Left lung (tissue), 10 donors: ENCODE measurements around the gene ARHGEF2. TPM values are rescaled to one million over a fixed set of nuclear protein-coding genes. Genes with fewer than 3 reads are reported as not detected.

Source experiments
- ATAC-seq: fragments of 200-7000 bp; cut with Tn5 transposase; one replicate; pipeline ENCODE4 v1.9.1; 2020; ENCODE audit warnings: moderate library complexity
- DNase-seq, 4 donors: peaks; one replicate each; pipeline ENCODE4 v3.0.0-alpha.2; 2013 to 2020
- H3K27ac ChIP-seq, 2 donors: fragments of 200-600 bp; sonication (generic) in 1 of 2; one replicate each; pipeline versions ENCODE4 v1.5.0 to v1.8.0; 2020 to 2021
- H3K27me3 ChIP-seq, 2 donors: fragments of 200-600 bp; sonication (generic) in 1 of 2; one replicate each; pipeline versions ENCODE4 v1.5.0 to v1.8.0; 2020 to 2021
- H3K36me3 ChIP-seq, 2 donors: fragments of 200-600 bp; sonication (generic) in 1 of 2; one replicate each; pipeline versions ENCODE4 v1.5.0 to v1.8.0; 2020 to 2021
- H3K4me1 ChIP-seq, 2 donors: fragments of 200-600 bp; one replicate each; pipeline ENCODE4 v1.8.0; 2021
- H3K4me3 ChIP-seq, 2 donors: fragments of 200-600 bp; sonication (generic) in 1 of 2; one replicate each; pipeline versions ENCODE4 v1.5.0 to v1.8.0; 2020 to 2021; ENCODE audit warnings: mild to moderate bottlenecking in 1 of 2
- H3K9me3 ChIP-seq, 2 donors: fragments of 200-600 bp; sonication (generic) in 1 of 2; one replicate each; pipeline versions ENCODE4 v1.5.0 to v1.8.0; 2020 to 2021
- CTCF ChIP-seq, 2 donors: fragments of 200-600 bp; sonication (generic) in 1 of 2; IDR thresholded peaks; one replicate each; pipeline versions ENCODE4 v1.5.0 to v1.8.0; 2021; ENCODE audit warnings: antibody characterized with exemption in 2 of 2
- intact Hi-C, 2 donors: fragments of 100-400 bp; cut with DNase I; formaldehyde crosslinking; loops; one replicate each; pipeline versions ENCODE4 v1.11.2 to v1.14.2; 2022
- polyA plus RNA-seq, 6 donors: library from polyadenylated mRNA; unstranded; fragments of 120-200 nt; gene quantifications; one replicate each; pipeline ENCODE4 v1.2.1, GENCODE V29; 2013; ENCODE audit not compliant: insufficient read length in 6 of 6
- total RNA-seq, 2 donors: library from RNA; stranded (reverse); fragmentation: NEBNext Ultra II Directional; extraction: Animal tissue kit (Norgen Biotek cat#: 25700); gene quantifications; one replicate each; pipeline ENCODE4 v1.2.1, GENCODE V29; 2021
- donor health status: DM: no; HTN: yes; CAD: no.
- donor health status: DM: no; HTN: no; CAD: no.

The ARHGEF2 gene
- total and polyA plus RNA-seq, 8 donors: 158 to 290 (median 218) TPM

GRCh38 chr1:156004843-156005584, 26.7 kb upstream of the ARHGEF2 start:
- Histone ChIP-seq H3K27me3 (no peaks in the 10 kb centered on the region), H3K4me3 (no peak overlapping the region), H3K36me3 (peaks cover 5 to 37% of the 10 kb centered on the region in 2 donors), H3K27ac (peak overlapping the region; percentile 3 to 8), H3K4me1 (peaks cover 0 to 7% of the 10 kb centered on the region in 2 donors), H3K9me3 (no peaks in the 10 kb centered on the region)
- ATAC-seq (peak; percentile 35), DNase-seq (peak in 1 of 4 donors; percentile 63)
- intact Hi-C loops: no loop called here
- no peak for TF ChIP-seq CTCF (IDR thresholded peaks at IDR 0.05)

GRCh38 chr1:156003923-156004188, 25.5 kb upstream of the ARHGEF2 start:
- intact Hi-C loops: no loop called here
- Histone ChIP-seq H3K4me3 (peak overlapping the region; percentile 22 to 24), H3K27ac (peak overlapping the region; percentile 45 to 65), H3K27me3 (no peaks in the 10 kb centered on the region), H3K9me3 (no peaks in the 10 kb centered on the region), H3K4me1 (peaks cover 0 to 7% of the 10 kb centered on the region in 2 donors), H3K36me3 (peaks cover 2 to 26% of the 10 kb centered on the region in 2 donors)
- TF ChIP-seq CTCF (IDR thresholded peaks at IDR 0.05): no peak
- no peak for DNase-seq
- no peak for ATAC-seq

- no peaks in the 10 kb centered on the region for H3K27me3 ChIP-seq
- H3K36me3 ChIP-seq: peaks cover 0 to 11% of the 10 kb centered on the region in 2 donors
- peak; percentile 76 for ATAC-seq
- intact Hi-C loops: no loop called here
- TF ChIP-seq CTCF (IDR thresholded peaks at IDR 0.05): no peak
- H3K9me3 ChIP-seq: no peaks in the 10 kb centered on the region
- H3K4me1 ChIP-seq: peaks cover 0 to 7% of the 10 kb centered on the region in 2 donors
- H3K4me3 ChIP-seq: peak overlapping the region; percentile 24 to 32
- DNase-seq: no peak
- peak overlapping the region; percentile 62 to 65 for H3K27ac ChIP-seq
These were observed 24.0 kb upstream of the ARHGEF2 start for GRCh38 chr1:156002188-156002911.

- peaks cover 0 to 7% of the 10 kb centered on the region in 2 donors for H3K4me1 ChIP-seq
- no peak for DNase-seq
- H3K9me3 ChIP-seq: no peaks in the 10 kb centered on the region
- no peaks in the 10 kb centered on the region for H3K27me3 ChIP-seq
- intact Hi-C loops: no loop called here
- H3K36me3 ChIP-seq: peaks cover 0 to 4% of the 10 kb centered on the region in 2 donors
- no peak for TF ChIP-seq CTCF (IDR thresholded peaks at IDR 0.05)
- ATAC-seq: peak; percentile 11
- H3K4me3 ChIP-seq: peak overlapping the region; percentile 24 to 32
- H3K27ac ChIP-seq: peak overlapping the region; percentile 29 to 62
These were observed 23.4 kb upstream of the ARHGEF2 start for GRCh38 chr1:156001662-156002171.

GRCh38 chr1:156001021-156001661, 22.8 kb upstream of the ARHGEF2 start:
- peak overlapping the region; percentile 24 to 32 for H3K4me3 ChIP-seq
- H3K4me1 ChIP-seq: peaks cover 0 to 7% of the 10 kb centered on the region in 2 donors
- DNase-seq (no peak), ATAC-seq (peak; percentile 10)
- H3K27ac ChIP-seq: peak overlapping the region; percentile 29 to 62
- TF ChIP-seq CTCF (IDR thresholded peaks at IDR 0.05): no peak
- intact Hi-C loops: no loop called here
- no peaks in the 10 kb centered on the region for H3K36me3 ChIP-seq
- no peaks in the 10 kb centered on the region for H3K9me3 ChIP-seq
- no peaks in the 10 kb centered on the region for H3K27me3 ChIP-seq
